ENCODE data around the gene OR10H2.

DNA sequence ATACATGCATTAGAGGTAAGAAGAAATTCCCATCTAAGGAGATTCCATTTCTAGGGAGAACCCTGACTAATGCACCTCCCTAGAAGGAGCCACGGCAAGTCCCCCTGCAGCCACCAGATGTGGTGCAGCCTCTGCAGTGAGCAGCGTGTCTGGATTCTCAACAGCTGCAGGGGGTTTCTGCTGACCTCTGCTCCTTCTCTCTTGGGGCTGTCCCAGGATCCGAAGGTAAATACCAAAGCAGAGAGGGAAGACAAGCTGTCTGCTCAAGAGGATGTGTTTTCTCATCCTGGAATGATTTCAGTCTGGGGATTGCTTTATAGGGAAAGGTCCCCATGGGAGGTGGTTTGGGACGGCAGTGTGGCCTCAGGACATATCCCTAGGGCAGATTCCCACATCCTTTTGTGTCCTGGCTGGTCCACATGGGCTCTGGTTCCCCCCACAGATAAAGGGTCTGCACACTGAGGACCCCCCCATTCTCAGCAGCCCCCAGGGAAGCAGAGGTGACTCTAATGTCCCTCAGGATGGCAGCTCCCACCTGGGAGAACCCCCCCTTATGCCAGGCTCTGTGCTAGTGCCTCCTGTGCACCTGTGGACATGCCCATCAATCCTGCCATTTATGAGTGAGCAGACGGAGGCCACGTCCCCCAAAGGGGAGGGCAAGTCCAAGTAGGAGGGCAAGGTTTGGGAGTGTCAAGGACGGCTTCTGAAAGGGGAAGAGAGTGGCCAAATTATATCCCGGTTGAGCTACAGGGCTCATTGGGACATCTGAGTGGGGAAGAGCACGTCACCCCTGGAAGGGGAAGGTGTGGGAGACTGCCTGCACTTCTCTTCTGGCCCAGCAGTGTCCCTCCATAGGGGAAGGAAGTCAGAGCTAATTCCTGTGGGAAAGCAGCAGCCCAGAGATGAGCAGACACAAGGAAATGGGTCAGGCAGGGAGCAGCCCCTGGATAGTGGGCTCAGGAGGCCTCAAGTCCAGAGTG lies 49.5 kb downstream of the OR10H2 start:
- TF ChIP-seq CTCF (IDR thresholded peaks at IDR 0.05), result no peak
- TF ChIP-seq POLR2A (IDR thresholded peaks at IDR 0.05), result no peak
